Fibroblast of gingiva (primary cell): ENCODE measurements around the gene HACE1.
"Not testable (repeated sequence)": the region's sequence is repeated elsewhere in the genome, so short reads cannot be mapped to it uniquely, and the experiment has no call there.

Experiments
- DNase-seq: peaks from one replicate; pipeline ENCODE4 v3.0.0-alpha.2; 2011; ENCODE audit warnings: low read depth

HACE1 gene

DNA sequence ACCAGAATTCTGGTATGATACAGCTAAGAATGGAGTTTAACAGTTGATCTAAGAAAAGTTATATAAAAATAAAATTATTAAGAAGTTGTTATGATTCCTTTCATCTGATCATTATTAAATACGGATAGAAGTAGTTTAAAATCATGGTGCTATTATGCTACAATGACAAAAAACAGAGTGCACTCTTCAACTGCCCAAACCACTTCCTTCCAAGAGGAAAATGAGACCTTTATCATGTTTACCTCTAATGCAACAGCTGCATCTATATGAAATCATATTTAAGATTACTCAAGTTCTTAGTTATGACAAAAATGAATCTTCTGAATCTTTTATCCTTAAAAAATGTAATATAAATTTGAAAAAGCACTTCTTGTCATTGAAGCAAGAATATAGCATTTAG lies 31.2 kb downstream of the HACE1 start:
- no peak for DNase-seq

DNA sequence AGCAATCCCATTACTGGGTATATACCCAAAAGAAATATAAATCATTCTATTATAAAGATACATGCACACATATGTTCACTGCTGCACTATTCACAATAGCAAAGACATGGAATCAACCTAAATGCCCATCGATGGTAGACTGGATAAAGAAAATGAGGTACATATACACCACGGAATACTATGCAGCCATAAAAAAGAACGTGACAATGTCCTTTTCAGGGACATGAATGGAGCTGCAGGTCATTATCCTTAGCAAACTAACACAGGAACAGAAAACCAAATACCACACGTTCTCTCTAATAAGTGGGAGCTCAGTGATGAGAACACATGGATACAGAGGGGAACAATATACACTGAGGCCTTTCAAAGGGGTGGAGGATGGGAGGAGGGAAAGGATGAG lies 38.9 kb downstream of the HACE1 start:
- not testable (repeated sequence) for DNase-seq

DNA sequence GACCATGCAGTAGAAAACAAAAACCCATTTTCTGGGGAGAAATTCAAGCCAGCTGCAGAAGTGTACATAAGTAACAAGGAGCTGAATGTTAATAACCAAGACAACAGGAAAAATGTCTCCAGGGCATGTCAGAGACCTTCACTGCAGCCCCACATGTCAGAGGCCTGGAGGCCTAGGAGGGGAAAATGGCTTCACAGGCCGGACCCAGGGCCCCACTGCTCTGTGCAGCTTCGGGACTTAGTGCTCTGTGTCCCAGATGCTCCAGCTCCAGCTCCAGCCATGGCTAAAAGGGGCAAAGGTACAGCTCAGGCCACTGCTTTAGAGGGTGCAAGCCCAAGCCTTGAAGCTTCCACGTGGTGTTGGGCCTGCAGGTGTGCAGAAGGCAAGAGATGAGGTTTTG lies 43.6 kb downstream of the HACE1 start:
- no peak for DNase-seq

DNA sequence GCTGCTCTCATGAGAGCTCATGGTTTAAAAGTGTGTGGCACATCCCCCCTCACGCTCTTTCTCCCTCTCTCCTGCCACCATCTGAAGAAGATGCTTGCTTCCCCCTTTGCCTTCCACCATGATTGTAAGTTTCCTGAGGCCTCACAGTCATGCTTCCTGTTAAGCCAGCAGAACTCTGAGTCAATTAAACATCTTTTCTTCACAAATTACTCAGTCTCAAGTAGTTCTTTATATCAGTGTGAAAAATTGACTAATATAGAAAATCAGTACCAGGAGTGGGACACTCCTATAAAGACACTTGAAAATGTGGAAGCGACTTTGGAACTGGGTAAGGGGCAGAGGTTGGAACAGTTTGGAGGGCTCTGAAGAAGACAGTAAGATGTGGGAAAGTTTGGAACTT lies 45.0 kb downstream of the HACE1 start:
- DNase-seq = no peak

DNA sequence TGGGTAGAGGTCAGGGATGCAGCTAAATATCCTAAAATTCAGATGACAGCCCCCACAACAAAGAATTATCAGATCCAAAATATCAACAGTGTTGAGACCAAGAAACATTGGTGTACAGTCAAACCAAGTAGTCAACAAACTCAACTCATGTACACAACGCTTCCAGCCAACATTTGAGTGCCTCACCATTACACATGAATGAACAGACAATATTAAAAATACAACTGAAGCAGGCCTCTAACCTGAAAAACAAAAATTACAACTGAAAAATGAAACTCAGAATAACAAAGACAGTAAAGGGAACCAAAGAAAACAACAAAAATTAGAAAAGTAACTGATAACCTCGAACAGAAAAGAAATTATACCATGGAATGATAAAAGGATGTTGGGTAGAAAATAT lies 46.2 kb downstream of the HACE1 start:
- DNase-seq = no peak

DNA sequence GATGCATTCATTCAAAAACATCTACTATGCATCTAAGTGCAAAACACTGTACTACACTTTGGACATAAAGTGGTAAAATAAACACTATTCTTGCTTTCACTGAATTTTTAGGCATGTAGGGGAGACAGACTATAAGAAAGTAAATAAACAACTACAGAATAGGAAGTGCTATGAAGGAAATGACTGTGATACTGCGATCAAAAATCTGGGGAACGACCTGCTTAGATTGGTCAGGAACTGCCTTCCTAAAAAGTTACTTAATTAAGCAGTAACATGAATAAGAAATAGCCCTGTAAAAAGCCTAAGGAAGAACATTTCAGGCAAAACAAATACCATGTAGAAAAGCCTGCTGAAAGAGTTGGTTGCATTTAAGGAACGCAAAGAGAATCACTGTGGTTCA lies 50.6 kb downstream of the HACE1 start:
- DNase-seq = no peak

DNA sequence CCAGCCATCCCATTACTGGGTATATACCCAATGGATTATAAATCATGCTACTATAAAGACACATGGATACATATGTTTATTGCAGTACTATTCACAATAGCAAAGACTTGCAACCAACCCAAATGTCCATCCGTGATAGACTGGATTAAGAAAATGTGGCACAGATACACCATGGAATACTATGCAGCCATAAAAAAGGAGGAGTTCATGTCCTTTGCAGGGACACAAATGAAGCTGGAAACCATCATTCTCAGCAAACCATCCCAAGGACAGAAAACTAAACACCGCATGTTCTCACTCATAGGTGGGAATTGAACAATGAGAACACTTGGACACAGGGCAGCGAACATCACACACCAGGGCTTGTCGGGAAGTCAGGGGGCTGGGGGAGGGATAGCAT lies 54.4 kb downstream of the HACE1 start:
- DNase-seq = not testable (repeated sequence)

DNA sequence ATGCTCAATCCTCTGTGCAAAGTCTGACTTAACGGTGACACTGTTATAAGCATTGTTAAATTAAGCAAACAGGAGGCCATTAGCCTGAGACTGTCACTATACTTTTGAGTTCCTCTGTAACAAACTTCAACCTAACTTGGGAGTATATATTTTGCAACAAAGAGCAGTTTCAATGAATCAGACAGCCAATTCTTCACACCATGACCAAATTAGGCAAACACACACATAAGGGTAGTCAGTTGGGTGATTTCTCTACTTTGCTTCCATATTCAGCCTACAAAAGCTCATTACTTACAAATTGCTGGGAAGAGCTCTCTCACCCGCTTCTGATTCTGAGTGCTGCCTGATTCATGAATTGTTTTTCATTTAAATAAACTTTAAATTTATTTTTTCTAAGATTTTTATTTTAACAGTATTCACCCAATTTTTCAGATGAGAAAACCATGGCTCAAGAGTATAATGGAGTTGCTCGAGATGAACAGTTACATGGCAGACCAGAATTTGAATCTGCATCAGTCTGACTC lies 60.5 kb downstream of the HACE1 start:
- DNase-seq = no peak

DNA sequence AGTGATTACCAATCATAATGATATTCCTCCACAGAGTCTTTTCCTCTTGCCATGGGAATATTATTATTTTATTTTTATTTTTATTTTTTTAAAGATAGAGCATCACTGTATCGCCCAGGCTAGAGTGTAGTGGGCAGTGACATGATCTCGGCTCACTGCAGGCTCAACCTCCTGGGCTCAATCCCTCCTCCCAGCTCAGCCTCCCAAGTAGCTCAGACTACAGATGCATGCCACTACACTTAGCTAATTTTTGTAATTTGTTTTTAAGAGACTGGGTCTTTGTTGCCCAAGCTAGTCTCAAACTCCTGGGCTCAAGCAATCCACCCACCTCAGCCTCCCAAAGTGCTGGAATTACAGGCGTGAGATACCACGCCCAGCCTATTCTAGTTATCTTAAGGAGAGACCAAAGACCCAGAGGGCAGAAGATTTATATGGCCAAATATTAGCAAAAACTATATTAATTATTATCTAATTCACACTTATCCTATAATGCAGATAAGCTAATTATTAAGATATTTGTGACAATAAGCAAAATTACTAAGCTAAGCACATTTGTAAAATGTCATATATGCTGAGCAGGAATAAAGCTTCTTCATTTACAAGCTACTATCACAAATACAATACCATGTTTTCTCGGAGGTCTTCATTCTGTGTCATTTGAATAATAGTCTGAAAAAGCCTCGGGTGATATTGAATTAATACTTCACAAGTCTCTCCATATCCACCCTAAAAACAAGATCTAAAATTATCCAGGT lies 63.5 kb downstream of the HACE1 start:
- no peak for DNase-seq

DNA sequence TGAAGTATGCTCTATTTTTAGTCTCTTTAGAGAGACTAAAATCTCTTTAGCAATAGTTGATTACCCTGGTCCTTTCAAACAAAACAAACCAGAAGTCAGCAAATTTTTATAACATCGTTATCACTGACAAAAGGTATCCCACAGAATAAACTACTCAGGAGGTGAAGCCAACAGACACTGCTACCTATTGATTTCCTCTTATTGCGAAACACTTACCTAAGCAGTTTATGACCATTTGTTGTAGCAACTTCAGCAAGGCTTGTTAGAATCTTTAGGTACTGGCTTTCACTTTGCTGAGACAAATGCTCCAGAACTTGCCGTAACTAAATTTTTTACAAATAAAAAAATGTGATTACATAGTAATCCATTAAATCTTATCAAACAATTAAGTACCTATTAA lies 64.4 kb downstream of the HACE1 start:
- DNase-seq = no peak

DNA sequence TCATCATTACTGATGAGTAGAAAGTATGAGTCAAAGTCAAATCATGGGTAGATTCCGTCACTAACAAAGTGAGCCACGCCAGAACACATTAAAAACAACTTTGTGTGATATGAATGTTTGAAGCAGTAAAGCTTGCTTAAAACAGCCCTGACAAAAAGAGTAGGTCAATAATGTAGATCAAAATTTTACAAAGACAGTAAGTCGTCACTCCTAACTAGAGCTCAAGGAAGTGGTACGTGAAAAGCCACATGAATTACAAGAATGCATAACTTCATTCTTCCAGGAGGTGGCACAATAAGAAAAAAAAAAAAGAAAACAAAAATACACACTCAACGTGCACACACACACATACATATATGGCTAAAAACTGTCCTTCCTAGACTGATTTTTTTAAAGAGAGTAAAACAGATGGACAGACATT lies 69.9 kb downstream of the HACE1 start:
- DNase-seq = peak; percentile 66

DNA sequence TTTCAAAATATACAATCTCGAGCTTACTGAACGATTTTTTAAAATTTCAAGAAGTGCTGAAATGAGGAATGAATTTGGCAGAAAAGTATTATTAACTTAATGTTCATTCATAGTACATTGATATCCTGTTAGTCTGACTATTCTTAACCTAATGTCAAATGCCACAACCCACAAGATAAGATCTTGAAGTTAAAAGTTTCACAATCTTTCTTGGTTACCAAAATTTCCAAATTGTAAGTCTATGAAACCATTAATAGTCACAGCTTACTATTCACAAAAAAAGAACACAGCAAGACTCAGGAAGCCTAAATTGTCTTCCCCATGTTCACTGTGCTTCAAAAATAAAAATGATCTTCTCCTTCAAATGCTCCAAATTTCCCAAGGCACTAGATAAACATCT lies 71.3 kb downstream of the HACE1 start:
- no peak for DNase-seq

DNA sequence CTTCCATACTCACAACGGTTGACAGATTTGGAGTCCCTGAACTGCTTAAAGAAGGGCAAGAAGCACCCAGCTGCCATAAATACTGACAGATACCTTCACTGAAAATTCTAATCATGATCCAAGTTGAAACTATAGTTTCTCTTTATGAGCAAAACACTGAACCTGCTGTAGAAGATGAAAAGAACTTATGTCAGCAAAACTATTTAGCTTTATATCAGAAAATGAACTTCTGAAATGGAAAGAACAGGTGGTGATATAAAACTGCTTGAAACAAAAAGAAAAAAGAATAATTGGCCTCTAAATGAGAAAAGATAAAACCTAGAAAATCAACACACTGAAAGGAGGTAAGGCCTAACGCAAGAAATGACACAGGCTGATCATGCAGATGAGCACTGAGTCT lies 72.4 kb downstream of the HACE1 start:
- DNase-seq = no peak

DNA sequence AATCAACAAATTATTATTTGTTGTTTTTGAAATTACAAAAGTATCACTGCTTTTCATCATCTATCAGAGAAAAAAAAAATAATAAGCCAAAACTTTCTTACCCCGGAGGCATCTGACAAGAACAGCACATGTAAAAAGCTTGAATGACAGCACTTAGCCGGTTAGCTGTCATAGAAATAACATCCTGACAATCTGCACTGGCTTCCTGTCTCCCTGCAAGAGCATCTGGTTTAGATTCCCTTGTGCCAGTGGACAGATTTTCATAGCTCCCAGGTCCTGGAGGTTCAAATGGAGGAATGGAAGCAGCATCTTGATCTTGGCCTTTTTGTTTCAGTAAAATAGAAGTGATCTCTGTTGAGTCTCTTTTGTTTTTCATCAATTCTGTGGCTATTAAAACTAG lies 74.8 kb downstream of the HACE1 start:
- DNase-seq = peak; percentile 24

DNA sequence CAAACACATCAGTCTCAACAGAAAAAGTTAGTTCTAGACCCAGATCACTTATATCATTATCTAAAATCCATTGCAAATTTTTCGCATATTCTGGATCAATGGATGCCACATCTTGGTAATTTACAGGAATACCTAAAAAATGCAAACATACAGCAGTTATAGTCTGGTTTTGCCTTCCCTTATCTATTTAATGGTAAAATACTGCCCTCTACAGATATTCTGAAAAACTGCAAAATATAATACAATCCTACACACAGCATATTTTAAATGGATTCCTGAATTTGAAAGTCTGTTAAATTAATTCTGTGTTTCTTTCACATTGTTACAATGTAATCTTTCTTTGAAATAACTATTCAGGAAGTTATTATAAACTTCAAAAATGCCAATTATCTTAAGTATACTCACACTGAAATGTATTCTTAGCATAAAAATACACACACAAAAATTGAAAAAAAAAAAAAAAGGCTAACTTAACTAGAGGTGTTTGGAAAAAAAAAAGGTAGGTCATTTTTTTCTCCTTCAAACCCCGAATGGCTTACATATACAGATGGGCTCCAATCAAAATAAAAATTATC lies 88.4 kb downstream of the HACE1 start:
- DNase-seq = peak; percentile 6

DNA sequence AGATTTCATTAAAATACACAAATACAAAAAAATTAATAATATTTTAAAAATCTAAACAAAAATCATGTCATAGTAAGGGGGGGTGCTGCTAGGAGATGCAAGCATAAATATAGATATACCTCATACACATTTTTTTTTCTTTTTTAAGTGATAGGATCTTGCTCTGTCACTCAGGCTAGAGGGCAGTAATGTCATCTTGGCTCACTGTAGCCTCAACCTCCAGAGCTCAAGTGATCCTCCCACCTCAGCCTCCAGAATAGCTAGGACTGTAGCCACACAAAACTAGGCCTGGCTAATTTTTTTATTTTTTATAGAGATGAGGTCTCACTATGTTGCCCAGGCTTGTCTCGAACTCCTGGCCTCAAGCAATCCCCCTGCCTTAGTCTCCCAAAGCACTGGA lies 90.8 kb downstream of the HACE1 start:
- DNase-seq = no peak

DNA sequence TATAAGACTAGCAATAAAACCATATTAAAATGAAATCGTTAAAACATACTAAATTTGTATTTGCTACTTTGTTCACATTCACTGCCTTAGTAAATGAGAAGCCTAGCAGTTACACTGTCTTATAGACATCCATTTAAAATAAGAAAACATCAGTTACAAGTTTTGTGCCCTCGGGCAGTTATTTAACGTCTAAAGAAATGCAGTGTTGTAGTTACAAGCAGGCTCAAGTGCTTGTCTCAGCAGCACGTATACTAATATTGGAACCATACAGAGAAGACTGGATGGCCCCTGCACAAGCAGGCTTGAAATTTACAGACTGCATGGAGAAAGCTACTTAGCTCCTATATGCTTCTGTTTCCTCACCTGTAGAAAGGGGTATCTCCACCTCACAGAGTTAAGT lies 93.1 kb downstream of the HACE1 start:
- DNase-seq = no peak

DNA sequence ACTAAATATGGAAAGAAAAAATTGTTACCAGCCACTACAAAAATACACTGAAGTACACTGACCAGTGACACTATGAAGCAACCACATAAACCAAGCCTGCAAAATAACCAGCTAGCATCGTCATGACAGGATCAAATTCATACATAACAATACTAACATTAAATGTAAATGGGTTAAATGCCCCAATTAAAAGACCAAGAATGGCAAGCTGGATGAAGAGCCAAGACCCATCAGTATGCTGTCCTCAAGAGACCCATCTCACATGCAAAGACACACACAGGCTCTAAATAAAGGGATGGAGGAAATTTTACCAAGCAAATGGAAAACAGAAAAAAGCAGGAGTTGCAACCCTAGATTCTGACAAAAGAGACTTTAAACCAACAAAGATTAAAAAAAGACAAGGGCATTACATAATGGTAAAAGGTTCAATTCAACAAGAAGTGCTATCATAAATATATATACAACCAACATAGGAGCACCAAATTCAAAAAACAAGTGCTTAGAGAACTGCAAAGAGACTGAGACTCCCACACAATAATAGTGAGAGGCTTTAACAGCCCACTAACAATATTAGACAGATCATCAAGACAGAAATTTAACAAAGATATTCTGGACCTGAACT lies 104.8 kb downstream of the HACE1 start:
- peak; percentile 8 for DNase-seq

DNA sequence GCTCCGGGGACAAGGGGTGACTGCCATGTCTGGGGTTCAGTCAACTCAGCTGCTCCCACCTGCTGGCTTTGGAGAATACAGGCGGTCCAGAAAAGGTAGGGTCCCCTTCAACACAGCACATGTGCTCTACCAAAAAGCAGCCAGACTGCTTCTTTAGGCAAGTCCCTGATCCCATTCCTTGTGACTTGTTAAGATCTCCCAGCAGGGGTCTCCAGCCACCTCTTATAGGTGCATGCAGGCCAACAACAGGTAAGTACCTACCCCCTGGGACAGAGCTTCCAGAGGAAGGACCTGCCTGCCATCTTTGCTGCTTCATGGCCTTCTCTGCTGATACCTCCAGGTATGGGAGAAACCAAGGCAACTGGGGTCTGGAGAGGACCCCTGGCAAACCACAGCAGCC lies 106.5 kb downstream of the HACE1 start:
- no peak for DNase-seq

DNA sequence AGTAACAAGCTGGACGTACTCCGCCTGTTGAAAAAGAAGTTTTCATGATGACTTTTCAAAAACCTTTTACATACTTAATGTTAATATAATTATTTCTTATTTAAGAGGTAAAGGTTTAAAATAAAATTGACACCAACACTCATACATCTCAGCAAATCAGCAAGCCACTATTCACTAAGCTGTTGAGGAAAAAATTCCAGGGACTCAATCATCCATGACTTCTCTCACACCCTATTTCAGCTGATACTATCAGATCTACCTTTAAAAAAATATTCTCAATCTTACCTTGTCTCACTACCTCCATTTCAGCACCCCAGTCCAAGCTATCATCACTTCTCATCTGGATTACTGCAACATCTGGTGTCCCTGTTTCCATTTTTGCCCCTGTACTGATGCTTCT lies 109.3 kb downstream of the HACE1 start:
- DNase-seq = no peak

DNA sequence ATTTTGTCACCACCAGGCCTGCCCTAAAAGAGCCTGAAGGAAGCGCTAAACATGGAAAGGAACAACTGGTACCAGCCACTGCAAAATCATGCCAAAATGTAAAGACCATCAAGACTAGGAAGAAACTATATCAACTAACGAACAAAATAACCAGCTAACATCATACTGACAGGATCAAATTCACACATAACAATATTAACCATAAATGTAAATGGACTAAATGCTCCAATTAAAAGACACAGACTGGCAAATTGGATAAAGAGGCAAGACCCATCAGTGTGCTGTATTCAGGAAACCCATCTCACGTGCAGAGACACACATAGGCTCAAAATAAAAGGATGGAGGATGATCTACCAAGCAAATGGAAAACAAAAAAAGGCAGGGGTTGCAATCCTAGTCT lies 120.6 kb downstream of the HACE1 start:
- DNase-seq = not testable (repeated sequence)

DNA sequence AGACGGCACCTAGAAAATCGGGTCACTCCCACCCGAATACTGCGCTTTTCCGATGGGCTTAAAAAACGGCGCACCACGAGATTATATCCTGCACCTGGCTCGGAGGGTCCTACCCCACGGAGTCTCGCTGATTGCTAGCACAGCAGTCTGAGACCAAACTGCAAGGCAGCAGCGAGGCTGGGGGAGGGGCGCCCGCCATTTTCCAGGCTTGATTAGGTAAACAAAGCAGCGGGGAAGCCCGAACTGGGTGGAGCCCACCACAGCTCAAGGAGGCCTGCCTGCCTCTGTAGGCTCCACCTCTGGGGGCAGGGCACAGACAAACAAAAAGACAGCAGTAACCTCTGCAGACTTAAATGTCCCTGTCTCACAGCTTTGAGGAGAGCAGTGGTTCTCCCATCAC lies 122.2 kb downstream of the HACE1 start:
- not testable (repeated sequence) for DNase-seq

DNA sequence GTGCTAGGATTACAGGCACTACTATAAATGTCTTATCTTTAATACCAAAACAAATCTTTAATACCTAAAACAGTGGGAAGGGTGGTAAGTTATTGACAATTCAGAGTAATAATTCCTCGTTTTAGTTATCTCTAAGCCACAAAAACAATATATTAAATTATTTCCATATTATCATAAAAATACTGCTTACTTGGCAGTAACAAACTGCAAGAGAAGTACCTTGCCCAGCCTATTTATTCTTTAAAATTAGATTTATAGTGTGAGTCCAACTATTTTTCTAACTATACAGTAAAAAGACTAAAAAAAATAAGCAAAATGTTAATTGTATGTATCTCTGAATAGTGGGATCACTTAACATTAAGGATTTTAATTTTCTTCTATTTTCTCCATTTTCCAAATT lies 123.2 kb downstream of the HACE1 start:
- DNase-seq = no peak
